ENCODE measurements around the gene EFNA1.

The EFNA1 gene

DNA sequence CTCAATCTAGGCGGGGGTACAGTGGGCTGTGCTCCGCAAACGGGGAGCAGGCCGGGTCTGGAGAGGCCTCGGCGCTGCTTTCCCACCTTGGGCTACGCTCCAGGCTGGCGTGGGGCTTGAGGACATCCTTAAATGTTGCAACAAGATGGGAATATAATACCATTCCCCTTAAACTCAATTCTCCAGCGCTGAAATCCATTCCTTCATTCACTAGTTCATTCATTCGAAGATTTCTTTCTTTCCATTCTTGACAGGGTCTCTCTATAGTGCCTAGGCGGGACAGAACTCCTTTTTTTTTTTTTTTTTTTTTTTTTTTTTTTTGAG, 12.9 kb downstream of the EFNA1 start:
- TF ChIP-seq TAF1 (IDR thresholded peaks at IDR 0.05; ENCODE audit: borderline replicate concordance, insufficient read depth, low read length) = no peak
- no peak for TF ChIP-seq SIN3A (IDR thresholded peaks at IDR 0.05; ENCODE audit: borderline replicate concordance, insufficient read depth, low read length)
- TF ChIP-seq, protein P1, sequence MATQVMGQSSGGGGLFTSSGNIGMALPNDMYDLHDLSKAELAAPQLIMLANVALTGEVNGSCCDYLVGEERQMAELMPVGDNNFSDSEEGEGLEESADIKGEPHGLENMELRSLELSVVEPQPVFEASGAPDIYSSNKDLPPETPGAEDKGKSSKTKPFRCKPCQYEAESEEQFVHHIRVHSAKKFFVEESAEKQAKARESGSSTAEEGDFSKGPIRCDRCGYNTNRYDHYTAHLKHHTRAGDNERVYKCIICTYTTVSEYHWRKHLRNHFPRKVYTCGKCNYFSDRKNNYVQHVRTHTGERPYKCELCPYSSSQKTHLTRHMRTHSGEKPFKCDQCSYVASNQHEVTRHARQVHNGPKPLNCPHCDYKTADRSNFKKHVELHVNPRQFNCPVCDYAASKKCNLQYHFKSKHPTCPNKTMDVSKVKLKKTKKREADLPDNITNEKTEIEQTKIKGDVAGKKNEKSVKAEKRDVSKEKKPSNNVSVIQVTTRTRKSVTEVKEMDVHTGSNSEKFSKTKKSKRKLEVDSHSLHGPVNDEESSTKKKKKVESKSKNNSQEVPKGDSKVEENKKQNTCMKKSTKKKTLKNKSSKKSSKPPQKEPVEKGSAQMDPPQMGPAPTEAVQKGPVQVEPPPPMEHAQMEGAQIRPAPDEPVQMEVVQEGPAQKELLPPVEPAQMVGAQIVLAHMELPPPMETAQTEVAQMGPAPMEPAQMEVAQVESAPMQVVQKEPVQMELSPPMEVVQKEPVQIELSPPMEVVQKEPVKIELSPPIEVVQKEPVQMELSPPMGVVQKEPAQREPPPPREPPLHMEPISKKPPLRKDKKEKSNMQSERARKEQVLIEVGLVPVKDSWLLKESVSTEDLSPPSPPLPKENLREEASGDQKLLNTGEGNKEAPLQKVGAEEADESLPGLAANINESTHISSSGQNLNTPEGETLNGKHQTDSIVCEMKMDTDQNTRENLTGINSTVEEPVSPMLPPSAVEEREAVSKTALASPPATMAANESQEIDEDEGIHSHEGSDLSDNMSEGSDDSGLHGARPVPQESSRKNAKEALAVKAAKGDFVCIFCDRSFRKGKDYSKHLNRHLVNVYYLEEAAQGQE (IDR thresholded peaks at IDR 0.05; ENCODE audit: insufficient read depth in 1 of 2, low read depth in 2 of 2, low read length in 2 of 2) = no peak
- no peak; the same call in 1 of the 2 replicates for TF ChIP-seq POLR2AphosphoS5 (IDR thresholded peaks at IDR 0.05; ENCODE audit: low read depth, low read length)
- no peak for TF ChIP-seq FOXP2 (optimal IDR thresholded peaks at IDR 0.05; ENCODE audit: borderline replicate concordance, extremely low read depth, extremely low read length, insufficient read depth)

- TF ChIP-seq POLR2AphosphoS5 (IDR thresholded peaks at IDR 0.05; ENCODE audit: low read depth, low read length) (no peak), SIN3A (IDR thresholded peaks at IDR 0.05; ENCODE audit: borderline replicate concordance, insufficient read depth, low read length) (no peak), TAF1 (IDR thresholded peaks at IDR 0.05; ENCODE audit: borderline replicate concordance, insufficient read depth, low read length) (no peak), FOXP2 (optimal IDR thresholded peaks at IDR 0.05; ENCODE audit: borderline replicate concordance, extremely low read depth, extremely low read length, insufficient read depth) (no peak)
- TF ChIP-seq, protein P1 (IDR thresholded peaks at IDR 0.05; ENCODE audit: insufficient read depth in 1 of 2, low read depth in 2 of 2, low read length in 2 of 2) = no peak
These were observed 14.1 kb downstream of the EFNA1 start for GRCh38 chr1:155141749-155142148.

- TF ChIP-seq TAF1 (IDR thresholded peaks at IDR 0.05; ENCODE audit: borderline replicate concordance, insufficient read depth, low read length) (no peak), SIN3A (IDR thresholded peaks at IDR 0.05; ENCODE audit: borderline replicate concordance, insufficient read depth, low read length) (no peak), FOXP2 (optimal IDR thresholded peaks at IDR 0.05; ENCODE audit: borderline replicate concordance, extremely low read depth, extremely low read length, insufficient read depth) (no peak), POLR2AphosphoS5 (IDR thresholded peaks at IDR 0.05; ENCODE audit: low read depth, low read length) (no peak)
- TF ChIP-seq, protein P1 (IDR thresholded peaks at IDR 0.05; ENCODE audit: insufficient read depth in 1 of 2, low read depth in 2 of 2, low read length in 2 of 2) = no peak
These were observed 17.8 kb downstream of the EFNA1 start for GRCh38 chr1:155145491-155145890.

GRCh38 chr1:155158991-155159390, 31.3 kb downstream of the EFNA1 start:
- TF ChIP-seq POLR2AphosphoS5 (IDR thresholded peaks at IDR 0.05; ENCODE audit: low read depth, low read length) (no peak), FOXP2 (optimal IDR thresholded peaks at IDR 0.05; ENCODE audit: borderline replicate concordance, extremely low read depth, extremely low read length, insufficient read depth) (no peak), SIN3A (IDR thresholded peaks at IDR 0.05; ENCODE audit: borderline replicate concordance, insufficient read depth, low read length) (no peak), TAF1 (IDR thresholded peaks at IDR 0.05; ENCODE audit: borderline replicate concordance, insufficient read depth, low read length) (no peak)
- TF ChIP-seq, protein P1 (IDR thresholded peaks at IDR 0.05; ENCODE audit: insufficient read depth in 1 of 2, low read depth in 2 of 2, low read length in 2 of 2) = no peak

DNA sequence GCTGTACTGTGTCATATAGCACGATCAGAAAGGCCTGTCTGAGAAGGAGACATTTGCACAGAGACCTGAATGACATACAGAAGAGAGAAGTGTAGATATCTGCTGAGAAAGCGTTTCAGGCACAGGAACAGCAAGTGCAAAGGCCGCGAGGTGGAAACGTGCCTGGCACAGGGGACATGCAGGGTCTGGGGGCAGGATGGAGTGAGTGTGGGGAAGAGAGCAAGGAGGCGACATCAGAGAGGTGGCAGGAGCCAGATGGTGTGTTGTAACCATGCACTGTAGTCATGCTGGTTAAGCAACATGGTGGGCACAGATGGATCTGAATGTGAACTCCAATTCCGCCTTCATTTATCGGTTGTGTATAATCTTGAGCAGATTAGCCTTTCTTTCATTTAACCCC, 32.5 kb downstream of the EFNA1 start:
- TF ChIP-seq, protein P1 (IDR thresholded peaks at IDR 0.05; ENCODE audit: insufficient read depth in 1 of 2, low read depth in 2 of 2, low read length in 2 of 2) = no peak
- no peak for TF ChIP-seq SIN3A (IDR thresholded peaks at IDR 0.05; ENCODE audit: borderline replicate concordance, insufficient read depth, low read length)
- no peak for TF ChIP-seq POLR2AphosphoS5 (IDR thresholded peaks at IDR 0.05; ENCODE audit: low read depth, low read length)
- TF ChIP-seq TAF1 (IDR thresholded peaks at IDR 0.05; ENCODE audit: borderline replicate concordance, insufficient read depth, low read length) = no peak
- no peak for TF ChIP-seq FOXP2 (optimal IDR thresholded peaks at IDR 0.05; ENCODE audit: borderline replicate concordance, extremely low read depth, extremely low read length, insufficient read depth)

Data from PFSK-1 (cell line).